Adrenal gland (tissue), 12 donors: ENCODE results near the gene C1QTNF5. TPM values are rescaled to one million over a fixed set of nuclear protein-coding genes. Genes with fewer than 3 reads are reported as not detected.
A peak's percentile ranks its signal among the peaks of the same experiment; 100 is the strongest.

Experiments
- DNase-seq, 7 donors: peaks; one replicate each; pipeline ENCODE4 v3.0.0-alpha.2; 2019 to 2020
- H3K27ac ChIP-seq, 5 donors: fragments of 200-600 bp; sonication (generic) in 4 of 5; 1 replicate in 3 of 5; 2 replicates in 2 of 5; pipeline versions ENCODE4 v1.5.1 to v1.8.0; 2016 to 2020; ENCODE audit warnings: mild to moderate bottlenecking in 1 of 5
- H3K27me3 ChIP-seq: fragments of 200-600 bp; 2 replicates; pipeline ENCODE4 v1.8.0; 2021
- H3K36me3 ChIP-seq, 2 donors: fragments of 200-600 bp; replicated peaks in 1 of 2; 1 replicate in 1 of 2; 2 replicates in 1 of 2; pipeline versions ENCODE4 v1.5.1 to v1.8.0; 2018 to 2022
- H3K4me1 ChIP-seq, 2 donors: fragments of 200-600 bp; replicated peaks in 1 of 2; 1 replicate in 1 of 2; 2 replicates in 1 of 2; pipeline versions ENCODE4 v1.5.1 to v1.8.0; 2018 to 2021
- H3K4me3 ChIP-seq, 4 donors: fragments of 200-600 bp; sonication (generic) in 3 of 4; one replicate each; pipeline ENCODE4 v1.5.1; 2016 to 2018
- H3K9me3 ChIP-seq, 3 donors: fragments of 200-600 bp; sonication (generic) in 1 of 3; replicated peaks in 1 of 3; 1 replicate in 2 of 3; 2 replicates in 1 of 3; pipeline versions ENCODE4 v1.5.1 to v1.8.0; 2016 to 2021
- CTCF ChIP-seq, 6 experiments: fragments of 450-650 bp in 4 of 6; fragments of 200-600 bp in 2 of 6; sonication (generic) in 1 of 6; IDR thresholded peaks; 1 replicate in 5 of 6; 2 replicates in 1 of 6; pipeline versions ENCODE4 v1.5.1 to v1.8.0; 2016 to 2021; ENCODE audit warnings: antibody characterized with exemption in 6 of 6, mild to moderate bottlenecking in 2 of 6, moderate library complexity in 1 of 6
- POLR2A ChIP-seq, 2 donors: fragments of 450-650 bp; IDR thresholded peaks; one replicate each; pipeline ENCODE4 v1.6.1; 2017; ENCODE audit warnings: antibody characterized with exemption in 2 of 2, mild to moderate bottlenecking in 2 of 2, moderate library complexity in 1 of 2
- WGBS, 4 donors: extraction: QIAGEN DNeasy Blood & Tissue Kit in 2 of 4; methylation state at CpG; one replicate each; pipeline versions ENCODE4 v1.1.5 to v1.1.7; 2013 to 2017; 5-methylcytosine and 5-hydroxymethylcytosine counted together
- intact Hi-C, 2 donors: fragments of 100-400 bp; cut with DNase I; formaldehyde crosslinking; loops; one replicate each; pipeline versions ENCODE4 v1.14.1 to v1.15.0; 2022 to 2023
- polyA plus RNA-seq, 3 donors: library from polyadenylated mRNA; stranded (reverse); fragments of 200-250 nt in 2 of 3; fragments of 350-450 nt in 1 of 3; fragmentation: Illumina TruSeq in 1 of 3; extraction: RNeasy Lipid Tissue Mini Kit (QIAGEN cat#74804) in 1 of 3; gene quantifications; one replicate each; pipeline ENCODE4 v1.2.3, GENCODE V29; 2013 to 2014
- total RNA-seq, 9 donors: library from RNA; depleted of rRNA in 4 of 9; stranded (reverse); fragments of >200 nt in 4 of 9; fragments of 120-200 nt in 1 of 9; fragmentation: NEBNext Ultra II Directional in 1 of 9; extraction: Animal tissue kit (Norgen Biotek cat#: 25700) in 1 of 9; gene quantifications; one replicate each; pipeline versions ENCODE4 v1.1.0 to v1.2.4, GENCODE V29; 2013 to 2023
- donor health status: healthy with polysubstance abuse.
- donor health status: Bipolar disorder and iron deficiency.
- donor health status: DM: yes; HTN: yes; CAD: no.
- donor health status: DM: no; HTN: no; CAD: no.
- donor health status: DM: no; HTN: no; CAD: no.
- donor health status: DM: yes; HTN: yes; CAD: no.

The C1QTNF5 gene
- total and polyA plus RNA-seq, 12 donors, result 1.8 to 46.9 (median 20.6) TPM

GRCh38 chr11:119342362-119343130 is 1.9 kb upstream of the C1QTNF5 start:
- Histone ChIP-seq H3K27ac (no peak overlapping the region), H3K27me3 (no peaks in the 10 kb centered on the region), H3K9me3 (no peaks in the 10 kb centered on the region), H3K36me3 (no peaks in the 10 kb centered on the region), H3K4me3 (no peak overlapping the region), H3K4me1 (peaks cover 22 to 40% of the 10 kb centered on the region in 2 donors)
- intact Hi-C loops, result loop anchor here in 1 of 2 donors (5.0 kb wide), 1 partner anchor 35 kb away; no protein-coding TSS in a partner anchor
- WGBS, 4 donors, result 74 to 89% (median 81%) methylated on average over 3 to 10 of the region's 10 CpGs
- no peak for DNase-seq
- TF ChIP-seq CTCF (IDR thresholded peaks at IDR 0.05) (no peak), POLR2A (IDR thresholded peaks at IDR 0.05) (no peak)

- Histone ChIP-seq H3K27ac (no peak overlapping the region), H3K4me3 (no peak overlapping the region), H3K36me3 (peaks cover 0 to 2% of the 10 kb centered on the region in 2 donors), H3K27me3 (no peaks in the 10 kb centered on the region), H3K9me3 (no peaks in the 10 kb centered on the region), H3K4me1 (peaks cover 16 to 38% of the 10 kb centered on the region in 2 donors)
- TF ChIP-seq POLR2A (IDR thresholded peaks at IDR 0.05) (no peak), CTCF (IDR thresholded peaks at IDR 0.05) (no peak)
- DNase-seq, result no peak
- intact Hi-C loops, result loop anchor here in 1 of 2 donors (5.0 kb wide), 1 partner anchor 35 kb away; no protein-coding TSS in a partner anchor
- WGBS, 4 donors, result 66 to 93% (median 70%) methylated on average over 3 to 7 of the region's 7 CpGs
Measured at GRCh38 chr11:119342023-119342300, 1.3 kb upstream of the C1QTNF5 start.

GRCh38 chr11:119341222-119342022 is 739 bp upstream of the C1QTNF5 start:
- TF ChIP-seq CTCF (IDR thresholded peaks at IDR 0.05) (no peak), POLR2A (IDR thresholded peaks at IDR 0.05) (no peak)
- WGBS, 4 donors, result 25 to 38% (median 33%) methylated on average over 8 to 16 of the region's 16 CpGs
- peak overlapping the region in 1 of 4 donors; percentile 72 for H3K4me3 ChIP-seq
- intact Hi-C loops, result loop anchor here in 1 of 2 donors (5.0 kb wide), 1 partner anchor 36 kb away; no protein-coding TSS in a partner anchor
- H3K9me3 ChIP-seq, result no peaks in the 10 kb centered on the region
- H3K27ac ChIP-seq, result peak overlapping the region in 2 of 5 donors; percentile 81 to 87
- no peaks in the 10 kb centered on the region for H3K27me3 ChIP-seq
- DNase-seq, result peak in 1 of 7 donors; percentile 35
- peaks cover 15 to 38% of the 10 kb centered on the region in 2 donors for H3K4me1 ChIP-seq
- peaks cover 0 to 8% of the 10 kb centered on the region in 2 donors for H3K36me3 ChIP-seq
